Kasumi-1 (cell line): Measurements from ENCODE around the gene MEF2C.
"Not testable (repeated sequence)": the region's sequence is repeated elsewhere in the genome, so short reads cannot be mapped to it uniquely, and the experiment has no call there.

Experiments used
- DNase-seq, 2 experiments: peaks; one replicate each; lab custom pipeline; 2025; lab: John Stamatoyannopoulos, UW

MEF2C gene

GRCh38 chr5:88862547-88863175 is 20.3 kb downstream of the MEF2C start:
- no peak for DNase-seq

GRCh38 chr5:88861231-88861630 is 21.8 kb downstream of the MEF2C start:
- no peak for DNase-seq

- DNase-seq, result no peak
These were observed 22.5 kb downstream of the MEF2C start for GRCh38 chr5:88860501-88860900.

GRCh38 chr5:88858392-88858791 is 24.6 kb downstream of the MEF2C start:
- no peak for DNase-seq

- DNase-seq, result not testable (repeated sequence)
These were observed 26.6 kb downstream of the MEF2C start for GRCh38 chr5:88856381-88856780.

- DNase-seq, result no peak
These were observed 28.2 kb downstream of the MEF2C start for GRCh38 chr5:88854769-88855168.

GRCh38 chr5:88847420-88847819 is 35.6 kb downstream of the MEF2C start:
- DNase-seq, result peak; percentile 32 to 48

GRCh38 chr5:88846434-88846833 is 36.5 kb downstream of the MEF2C start:
- DNase-seq, result no peak

- no peak for DNase-seq
These were observed 37.8 kb downstream of the MEF2C start for GRCh38 chr5:88845081-88845697.

GRCh38 chr5:88842784-88843183 is 40.2 kb downstream of the MEF2C start:
- no peak for DNase-seq

- DNase-seq, result no peak
These were observed 41.8 kb downstream of the MEF2C start for GRCh38 chr5:88841212-88841611.

- DNase-seq, result no peak
These were observed 42.5 kb downstream of the MEF2C start for GRCh38 chr5:88840495-88840894.

- DNase-seq, result no peak
These were observed 43.7 kb downstream of the MEF2C start for GRCh38 chr5:88839238-88839637.

- DNase-seq, result no peak
These were observed 44.5 kb downstream of the MEF2C start for GRCh38 chr5:88838500-88838899.

GRCh38 chr5:88837817-88838216 is 45.2 kb downstream of the MEF2C start:
- no peak for DNase-seq

- DNase-seq, result no peak
These were observed 45.8 kb downstream of the MEF2C start for GRCh38 chr5:88837222-88837621.

GRCh38 chr5:88836195-88836838 is 46.7 kb downstream of the MEF2C start:
- no peak for DNase-seq

- no peak for DNase-seq
These were observed 48.5 kb downstream of the MEF2C start for GRCh38 chr5:88834499-88834898.

GRCh38 chr5:88834131-88834462 is 48.9 kb downstream of the MEF2C start:
- DNase-seq, result no peak

GRCh38 chr5:88833371-88834130 is 49.4 kb downstream of the MEF2C start:
- no peak for DNase-seq

- DNase-seq, result no peak
These were observed 51.2 kb downstream of the MEF2C start for GRCh38 chr5:88831816-88832215.

- no peak for DNase-seq
These were observed 52.4 kb downstream of the MEF2C start for GRCh38 chr5:88830567-88830966.

- DNase-seq, result peak; percentile 23 to 33
These were observed 53.2 kb downstream of the MEF2C start for GRCh38 chr5:88829775-88830174.
